ENCODE measurements around the gene ADAT3.

DNA sequence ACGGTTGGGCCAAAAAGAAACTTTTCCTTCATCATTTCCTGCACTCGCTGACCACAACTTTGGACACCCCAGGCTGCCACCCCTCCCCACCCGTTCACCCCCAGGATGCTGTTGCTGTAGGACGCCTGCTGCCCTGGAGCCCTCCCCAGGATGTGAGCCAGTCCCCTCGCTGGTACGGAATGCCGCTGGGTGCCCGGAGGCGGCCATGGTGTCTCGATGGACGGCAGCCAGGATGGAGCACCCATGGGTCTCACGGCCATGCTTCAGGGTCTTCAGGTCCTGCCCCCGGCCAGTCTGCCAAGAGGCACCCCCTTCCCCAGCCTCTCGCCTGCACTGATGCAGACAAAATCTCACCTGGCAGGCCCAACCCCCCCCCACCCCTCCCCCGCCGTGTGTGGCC lies 20.3 kb downstream of the ADAT3 start:
- TF ChIP-seq EZH2 (IDR thresholded peaks at IDR 0.05): no peak
- no peak for TF ChIP-seq POLR2AphosphoS5 (IDR thresholded peaks at IDR 0.05; ENCODE audit: borderline replicate concordance, low read depth, low read length)
- no peak for TF ChIP-seq FOXP2 (optimal IDR thresholded peaks at IDR 0.05; ENCODE audit: control extremely low read depth, extremely low read length, insufficient read depth)
